Muscle layer of colon (tissue), 2 donors: ENCODE measurements around the gene PYGB.
"Not testable (repeated sequence)": the region's sequence is repeated elsewhere in the genome, so short reads cannot be mapped to it uniquely, and the experiment has no call there.

Experiments used
- H3K27ac ChIP-seq: one replicate; pipeline ENCODE4 v1.7.0; 2013; ENCODE audit warnings: low read depth, mild to moderate bottlenecking, low read length, moderate library complexity
- H3K27me3 ChIP-seq, 2 donors: one replicate each; pipeline ENCODE4 v1.7.0; 2013; ENCODE audit warnings: low read length in 2 of 2, mild to moderate bottlenecking in 2 of 2; ENCODE audit not compliant: insufficient read depth in 2 of 2, control insufficient read depth in 1 of 2
- H3K36me3 ChIP-seq: one replicate; pipeline ENCODE4 v1.7.0; 2013; ENCODE audit warnings: mild to moderate bottlenecking, low read length; ENCODE audit not compliant: insufficient read depth
- H3K4me1 ChIP-seq: one replicate; pipeline ENCODE4 v1.7.0; 2013; ENCODE audit warnings: mild to moderate bottlenecking, low read length; ENCODE audit not compliant: insufficient read depth
- H3K4me3 ChIP-seq, 2 donors: one replicate each; pipeline ENCODE4 v1.7.0; 2013; ENCODE audit warnings: low read length in 2 of 2, low read depth in 1 of 2, mild to moderate bottlenecking in 1 of 2, moderate library complexity in 1 of 2
- H3K9ac ChIP-seq: one replicate; pipeline ENCODE4 v1.7.0; 2013; ENCODE audit warnings: low read length
- H3K9me3 ChIP-seq: one replicate; pipeline ENCODE4 v1.7.0; 2013; ENCODE audit warnings: mild to moderate bottlenecking, low read length
- donor health status: abdominal sarcoma.
- donor health status: Adenocarcinoma of cecum.

PYGB gene

GRCh38 chr20:25323496-25324246 lies 75.8 kb downstream of the PYGB start:
- H3K36me3 ChIP-seq, result peaks cover 8% of the 10 kb centered on the region
- no peaks in the 10 kb centered on the region for H3K27me3 ChIP-seq
- no peak overlapping the region for H3K4me3 ChIP-seq
- H3K4me1 ChIP-seq, result no peaks in the 10 kb centered on the region
- no peak overlapping the region for H3K27ac ChIP-seq
- H3K9me3 ChIP-seq, result no peaks in the 10 kb centered on the region
- H3K9ac ChIP-seq, result no peak overlapping the region

GRCh38 chr20:25324412-25324811 lies 76.5 kb downstream of the PYGB start:
- Histone ChIP-seq H3K36me3 (peaks cover 8% of the 10 kb centered on the region), H3K9ac (no peak overlapping the region), H3K27me3 (no peaks in the 10 kb centered on the region), H3K4me3 (no peak overlapping the region), H3K4me1 (no peaks in the 10 kb centered on the region), H3K9me3 (no peaks in the 10 kb centered on the region), H3K27ac (no peak overlapping the region)

GRCh38 chr20:25325073-25325472 lies 77.2 kb downstream of the PYGB start:
- Histone ChIP-seq H3K27ac (no peak overlapping the region), H3K36me3 (peaks cover 5% of the 10 kb centered on the region), H3K9ac (no peak overlapping the region), H3K4me3 (no peak overlapping the region), H3K27me3 (no peaks in the 10 kb centered on the region), H3K9me3 (no peaks in the 10 kb centered on the region), H3K4me1 (no peaks in the 10 kb centered on the region)

- no peak overlapping the region for H3K4me3 ChIP-seq
- H3K36me3 ChIP-seq, result no peaks in the 10 kb centered on the region
- no peak overlapping the region for H3K9ac ChIP-seq
- no peak overlapping the region for H3K27ac ChIP-seq
- H3K27me3 ChIP-seq, result no peaks in the 10 kb centered on the region
- no peaks in the 10 kb centered on the region for H3K9me3 ChIP-seq
- no peaks in the 10 kb centered on the region for H3K4me1 ChIP-seq
Observed at GRCh38 chr20:25325997-25326396, 78.1 kb downstream of the PYGB start.

GRCh38 chr20:25327521-25328235 lies 79.8 kb downstream of the PYGB start:
- Histone ChIP-seq H3K27ac (no peak overlapping the region), H3K9ac (no peak overlapping the region), H3K4me3 (no peak overlapping the region), H3K36me3 (no peaks in the 10 kb centered on the region), H3K9me3 (no peaks in the 10 kb centered on the region), H3K27me3 (no peaks in the 10 kb centered on the region), H3K4me1 (no peaks in the 10 kb centered on the region)

DNA sequence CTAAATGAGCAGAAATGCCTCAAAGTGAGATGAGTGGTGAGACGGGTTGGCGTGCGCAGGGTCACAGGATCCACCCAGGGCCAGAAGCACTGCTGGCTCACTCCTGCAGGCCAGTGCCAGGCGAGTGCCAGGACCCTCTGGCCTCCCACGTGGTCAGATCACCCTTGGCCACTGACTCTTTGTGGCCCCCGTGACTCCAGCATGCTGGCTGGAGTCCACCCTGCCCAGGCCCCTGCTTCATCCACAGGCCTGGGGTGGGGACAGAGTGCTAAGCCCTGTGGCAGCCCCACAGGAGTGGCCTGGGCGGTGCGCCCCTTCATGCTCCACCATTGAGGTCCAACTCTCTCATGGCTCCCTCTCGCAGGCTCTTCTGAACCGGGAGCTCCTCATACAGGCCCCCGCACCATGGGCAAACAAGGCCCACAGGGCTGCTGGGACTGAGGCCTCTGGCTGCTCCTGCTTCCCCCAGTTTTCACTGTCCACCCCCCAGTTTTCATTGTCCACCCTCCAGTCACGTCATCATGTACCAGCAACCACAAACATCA lies 81.1 kb downstream of the PYGB start:
- no peaks in the 10 kb centered on the region for H3K36me3 ChIP-seq
- H3K4me3 ChIP-seq, result no peak overlapping the region
- H3K9me3 ChIP-seq, result no peaks in the 10 kb centered on the region
- no peaks in the 10 kb centered on the region for H3K27me3 ChIP-seq
- H3K9ac ChIP-seq, result no peak overlapping the region
- H3K27ac ChIP-seq, result no peak overlapping the region
- no peaks in the 10 kb centered on the region for H3K4me1 ChIP-seq

GRCh38 chr20:25334972-25335371 lies 87.1 kb downstream of the PYGB start:
- not testable (repeated sequence) for H3K36me3 ChIP-seq, H3K4me3 ChIP-seq, H3K9me3 ChIP-seq, H3K27ac ChIP-seq, H3K9ac ChIP-seq, H3K4me1 ChIP-seq, H3K27me3 ChIP-seq

DNA sequence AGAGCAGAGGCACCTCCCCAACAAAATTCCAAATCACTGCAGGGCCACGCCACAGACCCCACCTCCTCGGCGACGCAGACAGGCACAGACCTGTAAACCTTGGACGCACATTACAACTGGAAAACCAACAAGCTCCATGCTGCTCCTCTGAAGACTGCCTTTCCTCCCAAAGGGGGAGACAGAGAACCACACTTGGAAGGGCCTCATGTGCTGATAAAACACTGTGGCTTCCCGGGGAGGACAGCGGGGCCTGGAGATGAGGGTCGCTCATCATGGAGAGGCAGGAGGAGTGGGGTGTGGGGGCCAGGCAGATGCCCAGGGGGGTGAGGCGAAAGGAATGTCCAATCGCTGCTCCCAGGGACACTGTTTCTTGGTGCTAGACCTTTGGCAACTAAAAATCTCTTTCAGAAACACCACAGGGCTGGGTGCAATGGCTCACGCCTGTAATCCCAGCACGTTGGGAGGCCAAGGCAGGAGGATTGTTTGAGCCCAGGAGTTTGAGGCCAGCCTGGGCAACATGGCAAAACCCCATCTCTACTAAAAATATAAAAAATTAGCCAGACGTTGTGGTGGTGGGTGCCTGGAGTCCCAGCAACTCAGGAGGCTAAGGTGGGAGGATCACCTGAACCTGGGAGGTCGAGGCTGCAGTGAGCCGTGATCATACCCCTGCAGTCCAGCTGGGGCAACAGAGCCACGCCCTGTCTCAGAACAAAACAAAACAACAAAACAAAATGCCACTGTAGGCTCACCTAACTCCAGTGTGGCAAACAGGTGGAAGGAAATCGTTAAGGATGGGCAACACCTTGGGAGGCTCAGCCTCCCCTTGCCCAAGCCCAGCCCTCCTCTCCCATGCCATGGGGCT lies 88.9 kb downstream of the PYGB start:
- no peaks in the 10 kb centered on the region for H3K36me3 ChIP-seq
- H3K4me1 ChIP-seq, result no peaks in the 10 kb centered on the region
- no peaks in the 10 kb centered on the region for H3K9me3 ChIP-seq
- H3K27me3 ChIP-seq, result no peaks in the 10 kb centered on the region
- H3K27ac ChIP-seq, result no peak overlapping the region
- no peak overlapping the region for H3K4me3 ChIP-seq
- H3K9ac ChIP-seq, result no peak overlapping the region

GRCh38 chr20:25338112-25339023 lies 90.5 kb downstream of the PYGB start:
- Histone ChIP-seq H3K9ac (no peak overlapping the region), H3K27ac (no peak overlapping the region)

DNA sequence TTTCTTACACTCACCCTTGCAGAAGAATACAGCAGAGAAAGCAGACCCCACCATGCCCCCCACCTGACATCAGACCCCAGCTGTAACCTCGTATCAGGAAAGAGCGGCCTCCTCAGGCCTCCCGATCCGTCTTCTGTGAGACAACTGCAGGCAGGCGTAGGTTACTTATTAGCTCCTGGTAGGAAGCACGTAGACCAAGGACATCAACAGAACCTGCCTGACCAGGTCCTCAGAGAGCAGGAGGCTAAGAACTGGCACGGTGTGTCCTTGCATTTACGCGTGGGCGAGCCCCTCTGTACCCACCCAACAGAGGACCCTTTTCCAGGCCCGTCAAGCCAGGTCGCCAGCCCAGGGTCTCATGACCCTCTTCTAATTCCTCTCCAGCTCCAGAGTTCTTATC lies 91.7 kb downstream of the PYGB start:
- no peaks in the 10 kb centered on the region for H3K9me3 ChIP-seq
- H3K9ac ChIP-seq, result no peak overlapping the region
- no peak overlapping the region for H3K27ac ChIP-seq
- H3K36me3 ChIP-seq, result no peaks in the 10 kb centered on the region
- no peaks in the 10 kb centered on the region for H3K27me3 ChIP-seq
- no peak overlapping the region for H3K4me3 ChIP-seq
- H3K4me1 ChIP-seq, result no peaks in the 10 kb centered on the region

More at GRCh38 chr20:25338112-25339023, 90.5 kb downstream of the PYGB start:
- H3K36me3 ChIP-seq, result no peaks in the 10 kb centered on the region
- no peaks in the 10 kb centered on the region for H3K27me3 ChIP-seq
- no peak overlapping the region for H3K4me3 ChIP-seq
- no peaks in the 10 kb centered on the region for H3K9me3 ChIP-seq
- H3K4me1 ChIP-seq, result no peaks in the 10 kb centered on the region
